ENCODE measurements around the gene PUM1.

PUM1 gene

DNA sequence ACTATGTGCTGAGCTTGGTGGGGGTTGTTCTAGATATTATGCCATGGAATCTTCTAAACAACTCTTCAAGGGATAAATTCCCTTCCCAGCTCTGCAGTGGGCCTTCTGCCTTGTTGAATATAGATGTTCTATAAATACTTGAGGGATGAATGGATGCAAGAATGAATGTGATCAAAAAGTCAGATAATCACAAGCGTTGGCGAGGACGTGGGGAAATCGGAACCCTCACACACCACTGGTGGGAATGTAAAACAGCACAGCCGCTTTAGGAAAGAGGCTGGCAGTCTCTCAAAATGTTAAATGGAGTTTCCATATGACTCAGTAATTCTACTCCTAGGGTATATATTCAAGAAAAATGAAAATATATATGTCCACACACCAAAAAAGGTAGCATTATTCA lies 176.0 kb downstream of the PUM1 start:
- peaks cover 0 to 10% of the 10 kb centered on the region in 2 donors for H3K36me3 ChIP-seq (replicated peaks in 1 of 2; ENCODE audit: control insufficient read depth in 2 of 2, insufficient read depth in 2 of 2, low read length in 2 of 2)
- no peak overlapping the region for H2BK120ac ChIP-seq (ENCODE audit: low read depth, low read length)
- no peak overlapping the region for H2AK5ac ChIP-seq (ENCODE audit: low read depth, low read length)
- H3K4me3 ChIP-seq (ENCODE audit: low read length in 2 of 2), result no peak overlapping the region
- H2BK15ac ChIP-seq (ENCODE audit: low read length), result no peak overlapping the region
- no peak overlapping the region for H4K8ac ChIP-seq (ENCODE audit: low read depth, low read length)
- no peak overlapping the region for H3K14ac ChIP-seq (ENCODE audit: low read length)
- peaks cover 28 to 45% of the 10 kb centered on the region in 2 donors for H3K4me1 ChIP-seq (ENCODE audit: control insufficient read depth in 2 of 2, insufficient read depth in 1 of 2, low read depth in 1 of 2, low read length in 2 of 2)
- no peak overlapping the region for H4K91ac ChIP-seq (ENCODE audit: low read depth, low read length, poor library complexity)
- H2BK12ac ChIP-seq (ENCODE audit: low read length), result no peak overlapping the region
- no peak overlapping the region for H3K23ac ChIP-seq (ENCODE audit: low read depth, low read length, poor library complexity)
- no CpG with 5 or more reads among the region's 5 CpGs for WGBS, 2 donors (ENCODE audit: extremely low coverage in 2 of 2, insufficient read length in 2 of 2, insufficient replicate concordance in 1 of 2)
- no peak overlapping the region for H3K4ac ChIP-seq (ENCODE audit: low read length)
- H3K79me1 ChIP-seq (ENCODE audit: low read depth, low read length), result peaks cover 10% of the 10 kb centered on the region
- H2BK5ac ChIP-seq (ENCODE audit: low read length), result no peak overlapping the region
- H2AFZ ChIP-seq (ENCODE audit: low read length), result no peak overlapping the region
- no peaks in the 10 kb centered on the region for H3K9me3 ChIP-seq (replicated peaks in 1 of 2; ENCODE audit: control insufficient read depth in 2 of 2, insufficient read depth in 1 of 2, low read depth in 1 of 2, low read length in 2 of 2)
- no peak overlapping the region for H3K9ac ChIP-seq (ENCODE audit: low read depth, low read length, poor library complexity)
- no peak overlapping the region for H3K4me2 ChIP-seq (ENCODE audit: insufficient read depth, low read length, poor library complexity, severe bottlenecking)
- no peak overlapping the region for H3K18ac ChIP-seq (ENCODE audit: low read length)
- no peak overlapping the region for H3K27ac ChIP-seq (replicated peaks; ENCODE audit: low read length)
- DNase-seq (ENCODE audit: low spot score), result no peak
- H3K27me3 ChIP-seq (ENCODE audit: control insufficient read depth in 3 of 3, insufficient read depth in 3 of 3, low read depth in 1 of 3, low read length in 3 of 3), result no peaks in the 10 kb centered on the region

DNA sequence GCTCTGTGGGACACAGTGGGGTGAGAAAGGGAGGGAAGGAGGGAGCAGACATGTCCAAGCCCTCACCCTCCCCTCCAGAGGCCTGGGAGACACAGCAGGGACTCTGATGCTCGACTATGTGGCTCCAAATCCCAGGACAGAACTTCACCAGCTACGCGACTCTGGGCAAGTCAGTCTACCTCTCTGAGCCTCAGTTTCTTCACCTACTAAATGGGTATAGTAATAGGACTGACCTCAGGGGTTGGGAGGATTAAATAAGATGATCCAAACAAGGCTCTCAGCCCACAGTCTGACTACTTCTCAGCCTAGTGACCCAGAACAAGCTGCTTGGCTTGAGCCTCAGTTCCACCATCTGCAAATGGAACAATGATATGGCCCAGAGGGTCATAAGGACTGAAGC lies 176.5 kb downstream of the PUM1 start:
- Histone ChIP-seq H3K4me3 (ENCODE audit: low read length in 2 of 2) (no peak overlapping the region), H2BK5ac (ENCODE audit: low read length) (peak overlapping the region; percentile 10), H3K9ac (ENCODE audit: low read depth, low read length, poor library complexity) (no peak overlapping the region), H3K23ac (ENCODE audit: low read depth, low read length, poor library complexity) (no peak overlapping the region), H4K91ac (ENCODE audit: low read depth, low read length, poor library complexity) (no peak overlapping the region), H3K27me3 (ENCODE audit: control insufficient read depth in 3 of 3, insufficient read depth in 3 of 3, low read depth in 1 of 3, low read length in 3 of 3) (no peaks in the 10 kb centered on the region), H3K14ac (ENCODE audit: low read length) (no peak overlapping the region), H3K27ac (replicated peaks; ENCODE audit: low read length) (peak overlapping the region; percentile 30), H3K4me1 (ENCODE audit: control insufficient read depth in 2 of 2, insufficient read depth in 1 of 2, low read depth in 1 of 2, low read length in 2 of 2) (peaks cover 28 to 41% of the 10 kb centered on the region in 2 donors), H2AFZ (ENCODE audit: low read length) (no peak overlapping the region), H4K8ac (ENCODE audit: low read depth, low read length) (no peak overlapping the region), H2AK5ac (ENCODE audit: low read depth, low read length) (peak overlapping the region; percentile 65), H2BK120ac (ENCODE audit: low read depth, low read length) (no peak overlapping the region), H2BK12ac (ENCODE audit: low read length) (no peak overlapping the region), H3K4ac (ENCODE audit: low read length) (no peak overlapping the region), H3K79me1 (ENCODE audit: low read depth, low read length) (peaks cover 9% of the 10 kb centered on the region), H2BK15ac (ENCODE audit: low read length) (no peak overlapping the region), H3K18ac (ENCODE audit: low read length) (peak overlapping the region; percentile 41), H3K9me3 (replicated peaks in 1 of 2; ENCODE audit: control insufficient read depth in 2 of 2, insufficient read depth in 1 of 2, low read depth in 1 of 2, low read length in 2 of 2) (no peaks in the 10 kb centered on the region), H3K4me2 (ENCODE audit: insufficient read depth, low read length, poor library complexity, severe bottlenecking) (no peak overlapping the region), H3K36me3 (replicated peaks in 1 of 2; ENCODE audit: control insufficient read depth in 2 of 2, insufficient read depth in 2 of 2, low read length in 2 of 2) (peaks cover 0 to 8% of the 10 kb centered on the region in 2 donors)
- no peak for DNase-seq (ENCODE audit: low spot score)
- no CpG with 5 or more reads among the region's 3 CpGs for WGBS, 2 donors (ENCODE audit: extremely low coverage in 2 of 2, insufficient read length in 2 of 2, insufficient replicate concordance in 1 of 2)

DNA sequence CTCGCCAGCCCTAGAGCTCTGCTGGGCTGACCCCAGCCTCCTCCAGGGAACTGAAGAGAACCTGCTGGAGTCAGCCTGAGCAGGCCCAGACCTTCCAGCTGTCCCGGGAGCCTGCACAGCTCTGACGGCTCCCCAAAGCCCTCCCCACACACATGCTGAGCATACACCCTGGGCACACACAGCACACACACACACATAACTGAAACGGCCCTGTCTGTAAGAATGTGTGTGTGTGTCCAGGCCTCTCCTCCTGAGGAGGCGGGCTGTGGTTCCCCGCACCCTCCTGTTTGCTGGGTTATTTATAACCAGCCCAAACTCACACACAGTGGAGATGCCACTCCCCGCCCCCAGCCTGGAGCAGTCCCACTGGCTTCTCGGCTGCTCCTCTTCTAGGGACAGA lies 177.1 kb downstream of the PUM1 start:
- peak overlapping the region; percentile 67 for H2AK5ac ChIP-seq (ENCODE audit: low read depth, low read length)
- no peak overlapping the region for H3K4me3 ChIP-seq (ENCODE audit: low read length in 2 of 2)
- no peak overlapping the region for H3K4ac ChIP-seq (ENCODE audit: low read length)
- H3K23ac ChIP-seq (ENCODE audit: low read depth, low read length, poor library complexity), result no peak overlapping the region
- no CpG with 5 or more reads among the region's 8 CpGs for WGBS, 2 donors (ENCODE audit: extremely low coverage in 2 of 2, insufficient read length in 2 of 2, insufficient replicate concordance in 1 of 2)
- H3K18ac ChIP-seq (ENCODE audit: low read length), result peak overlapping the region; percentile 71
- no peak overlapping the region for H4K8ac ChIP-seq (ENCODE audit: low read depth, low read length)
- no peak for DNase-seq (ENCODE audit: low spot score)
- no peak overlapping the region for H2BK120ac ChIP-seq (ENCODE audit: low read depth, low read length)
- H2AFZ ChIP-seq (ENCODE audit: low read length), result no peak overlapping the region
- peak overlapping the region; percentile 39 for H3K14ac ChIP-seq (ENCODE audit: low read length)
- no peaks in the 10 kb centered on the region for H3K9me3 ChIP-seq (replicated peaks in 1 of 2; ENCODE audit: control insufficient read depth in 2 of 2, insufficient read depth in 1 of 2, low read depth in 1 of 2, low read length in 2 of 2)
- peaks cover 0 to 8% of the 10 kb centered on the region in 2 donors for H3K36me3 ChIP-seq (replicated peaks in 1 of 2; ENCODE audit: control insufficient read depth in 2 of 2, insufficient read depth in 2 of 2, low read length in 2 of 2)
- peak overlapping the region; percentile 5 for H4K91ac ChIP-seq (ENCODE audit: low read depth, low read length, poor library complexity)
- H3K4me1 ChIP-seq (ENCODE audit: control insufficient read depth in 2 of 2, insufficient read depth in 1 of 2, low read depth in 1 of 2, low read length in 2 of 2), result peaks cover 25 to 40% of the 10 kb centered on the region in 2 donors
- H3K27me3 ChIP-seq (ENCODE audit: control insufficient read depth in 3 of 3, insufficient read depth in 3 of 3, low read depth in 1 of 3, low read length in 3 of 3), result no peaks in the 10 kb centered on the region
- peaks cover 11% of the 10 kb centered on the region for H3K79me1 ChIP-seq (ENCODE audit: low read depth, low read length)
- H3K4me2 ChIP-seq (ENCODE audit: insufficient read depth, low read length, poor library complexity, severe bottlenecking), result no peak overlapping the region
- H2BK15ac ChIP-seq (ENCODE audit: low read length), result peak overlapping the region; percentile 12
- no peak overlapping the region for H3K9ac ChIP-seq (ENCODE audit: low read depth, low read length, poor library complexity)
- H2BK5ac ChIP-seq (ENCODE audit: low read length), result peak overlapping the region; percentile 10
- peak overlapping the region; percentile 57 for H3K27ac ChIP-seq (replicated peaks; ENCODE audit: low read length)
- no peak overlapping the region for H2BK12ac ChIP-seq (ENCODE audit: low read length)

DNA sequence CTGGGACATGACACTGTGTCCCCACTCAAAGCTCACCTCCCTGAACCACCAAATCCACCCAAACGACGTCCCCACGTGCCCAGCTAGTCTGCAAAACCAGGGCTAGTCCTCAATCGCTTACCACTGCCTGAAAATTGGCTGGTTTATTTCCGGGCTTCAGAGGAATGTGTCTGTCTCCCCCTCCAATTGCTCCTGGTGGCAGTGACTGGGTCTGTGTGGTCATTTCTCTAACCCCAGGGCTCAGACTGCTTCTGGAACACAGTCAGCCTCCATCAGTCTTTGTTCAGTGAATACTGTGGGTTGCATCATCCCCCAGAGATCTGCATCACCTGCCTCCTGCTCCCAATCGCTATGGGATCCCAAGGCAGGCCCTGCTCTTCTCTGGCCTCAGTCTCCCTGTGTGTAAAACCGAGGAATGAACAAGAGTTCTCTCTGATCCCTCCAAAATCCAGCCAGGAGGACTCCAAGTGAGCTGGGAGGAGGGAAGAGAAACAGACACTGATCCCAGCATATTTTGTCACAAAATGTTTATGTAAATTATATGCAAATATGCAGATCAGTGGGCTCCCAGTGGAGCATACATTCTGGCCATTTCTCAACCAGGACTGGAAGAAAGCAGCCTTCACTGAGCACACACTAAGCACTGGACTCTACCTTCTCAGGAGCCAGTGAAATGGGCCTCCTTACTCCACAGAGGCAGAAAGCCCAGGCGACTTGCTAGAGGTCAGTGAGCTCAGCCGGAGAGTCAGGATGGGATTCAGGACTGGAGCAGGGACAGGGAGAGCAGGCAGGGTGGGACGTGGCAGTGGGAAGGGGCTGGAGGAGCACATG lies 177.8 kb downstream of the PUM1 start:
- Histone ChIP-seq H2AK5ac (ENCODE audit: low read depth, low read length) (peak overlapping the region; percentile 67), H2BK15ac (ENCODE audit: low read length) (peak overlapping the region; percentile 12), H3K4me1 (ENCODE audit: control insufficient read depth in 2 of 2, insufficient read depth in 1 of 2, low read depth in 1 of 2, low read length in 2 of 2) (peaks cover 23 to 34% of the 10 kb centered on the region in 2 donors), H3K9me3 (replicated peaks in 1 of 2; ENCODE audit: control insufficient read depth in 2 of 2, insufficient read depth in 1 of 2, low read depth in 1 of 2, low read length in 2 of 2) (no peaks in the 10 kb centered on the region), H3K4me3 (ENCODE audit: low read length in 2 of 2) (no peak overlapping the region), H3K79me1 (ENCODE audit: low read depth, low read length) (peaks cover 8% of the 10 kb centered on the region), H3K4ac (ENCODE audit: low read length) (no peak overlapping the region), H3K18ac (ENCODE audit: low read length) (peak overlapping the region; percentile 71), H3K27ac (replicated peaks; ENCODE audit: low read length) (peak overlapping the region; percentile 57), H4K8ac (ENCODE audit: low read depth, low read length) (no peak overlapping the region), H3K4me2 (ENCODE audit: insufficient read depth, low read length, poor library complexity, severe bottlenecking) (no peak overlapping the region), H2AFZ (ENCODE audit: low read length) (no peak overlapping the region), H3K14ac (ENCODE audit: low read length) (peak overlapping the region; percentile 39), H3K23ac (ENCODE audit: low read depth, low read length, poor library complexity) (no peak overlapping the region), H3K9ac (ENCODE audit: low read depth, low read length, poor library complexity) (no peak overlapping the region), H2BK5ac (ENCODE audit: low read length) (no peak overlapping the region), H2BK12ac (ENCODE audit: low read length) (no peak overlapping the region), H3K36me3 (replicated peaks in 1 of 2; ENCODE audit: control insufficient read depth in 2 of 2, insufficient read depth in 2 of 2, low read length in 2 of 2) (peaks cover 0 to 8% of the 10 kb centered on the region in 2 donors), H3K27me3 (ENCODE audit: control insufficient read depth in 3 of 3, insufficient read depth in 3 of 3, low read depth in 1 of 3, low read length in 3 of 3) (no peaks in the 10 kb centered on the region), H2BK120ac (ENCODE audit: low read depth, low read length) (no peak overlapping the region), H4K91ac (ENCODE audit: low read depth, low read length, poor library complexity) (no peak overlapping the region)
- DNase-seq (ENCODE audit: low spot score), result no peak
- WGBS, 2 donors (ENCODE audit: extremely low coverage in 2 of 2, insufficient read length in 2 of 2, insufficient replicate concordance in 1 of 2), result no CpG with 5 or more reads among the region's 10 CpGs
